Lung (tissue), 12 donors: Measurements from ENCODE around the gene STOX1. TPM values are rescaled to one million over a fixed set of nuclear protein-coding genes. Genes with fewer than 3 reads are reported as not detected.

Experiments used
- ATAC-seq: fragments of 200-7000 bp; cut with Tn5 transposase; one replicate; pipeline ENCODE4 v1.9.1; 2020; ENCODE audit warnings: moderate number of reproducible peaks; ENCODE audit not compliant: insufficient read depth, low FRiP score
- DNase-seq, 3 donors: peaks; one replicate each; pipeline ENCODE4 v3.0.0-alpha.2; 2013 to 2017
- H3K27ac ChIP-seq, 2 donors: one replicate each; pipeline ENCODE4 v1.5.1; 2013; ENCODE audit warnings: mild to moderate bottlenecking in 2 of 2, moderate library complexity in 2 of 2, control low read depth in 1 of 2, inconsistent platforms in 1 of 2, low read depth in 1 of 2, low read length in 1 of 2
- H3K27me3 ChIP-seq, 3 donors: one replicate each; pipeline ENCODE4 v1.5.1; 2013; ENCODE audit warnings: low read length in 2 of 3; ENCODE audit not compliant: control insufficient read depth in 3 of 3, insufficient read depth in 3 of 3
- H3K36me3 ChIP-seq, 4 donors: one replicate each; pipeline ENCODE4 v1.5.1; 2013; ENCODE audit warnings: low read length in 4 of 4, mild to moderate bottlenecking in 1 of 4, moderate library complexity in 1 of 4; ENCODE audit not compliant: control insufficient read depth in 4 of 4, insufficient read depth in 4 of 4
- H3K4me1 ChIP-seq, 5 donors: one replicate each; pipeline ENCODE4 v1.5.1; 2013; ENCODE audit warnings: low read length in 5 of 5, mild to moderate bottlenecking in 2 of 5, moderate library complexity in 1 of 5; ENCODE audit not compliant: control insufficient read depth in 5 of 5, insufficient read depth in 5 of 5
- H3K4me3 ChIP-seq: one replicate; pipeline ENCODE4 v1.5.1; 2013; ENCODE audit warnings: mild to moderate bottlenecking, control low read depth, moderate library complexity
- H3K9ac ChIP-seq, 2 donors: one replicate each; pipeline ENCODE4 v1.5.1; 2013; ENCODE audit warnings: low read length in 2 of 2, control low read depth in 1 of 2; ENCODE audit not compliant: insufficient read depth in 1 of 2
- H3K9me3 ChIP-seq, 4 donors: one replicate each; pipeline ENCODE4 v1.5.1; 2013; ENCODE audit warnings: low read length in 3 of 4, mild to moderate bottlenecking in 1 of 4, moderate library complexity in 1 of 4; ENCODE audit not compliant: control insufficient read depth in 4 of 4, insufficient read depth in 3 of 4
- WGBS, 2 donors: extraction: QIAGEN DNeasy Blood & Tissue Kit; methylation state at CpG; one replicate each; pipeline ENCODE4 v1.1.7; 2013; 5-methylcytosine and 5-hydroxymethylcytosine counted together
- polyA plus RNA-seq, 2 donors: library from polyadenylated mRNA; stranded (reverse); fragments of 200-250 nt; gene quantifications; one replicate each; pipeline ENCODE4 v1.2.1, GENCODE V29; 2013
- total RNA-seq, 2 donors: library from RNA; depleted of rRNA in 1 of 2; stranded (reverse); fragments of >200 nt in 1 of 2; gene quantifications; one replicate each; pipeline ENCODE4 v1.2.1, GENCODE V29; 2014 to 2021
- TF ChIP-seq, protein P1 (sequence below): IDR thresholded peaks from 2 replicates; pipeline ENCODE4 v1.5.1; 2012; ENCODE audit warnings: mild to moderate bottlenecking; ENCODE audit errors: control extremely low read depth, extremely low read depth
- donor health status: control.
- donor health status: control.
- donor health status: Bipolar disorder and iron deficiency.
- donor health status: healthy.
- donor health status: DM: yes; HTN: yes; CAD: no.

Gene STOX1
- total and polyA plus RNA-seq, 4 donors, result 1.8 to 10.1 (median 3.9) TPM

DNA sequence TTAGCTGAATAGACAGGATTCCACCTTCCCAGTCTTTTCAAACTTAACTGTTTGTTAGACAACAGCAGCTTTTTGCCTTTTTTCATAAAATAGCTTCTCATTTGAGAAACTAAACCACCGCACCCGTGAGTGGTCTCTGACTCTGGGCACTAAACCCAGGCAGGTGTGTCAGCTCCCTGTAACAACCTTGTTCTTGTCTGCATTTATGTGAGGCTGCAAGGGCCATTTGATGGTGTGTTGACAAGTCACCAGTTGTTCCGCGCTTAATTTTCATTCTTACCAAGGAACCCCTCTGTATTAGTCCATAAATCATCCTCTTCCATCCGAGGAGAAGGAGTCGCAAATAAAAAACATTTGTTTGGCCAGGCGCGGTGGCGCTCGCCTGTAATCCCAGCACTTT, 1.5 kb downstream of the STOX1 start:
- no peak overlapping the region for H3K9ac ChIP-seq
- 91 to 93% methylated on average over 10 of the region's 10 CpGs for WGBS, 2 donors
- no peak overlapping the region for H3K27ac ChIP-seq
- TF ChIP-seq, protein P1, sequence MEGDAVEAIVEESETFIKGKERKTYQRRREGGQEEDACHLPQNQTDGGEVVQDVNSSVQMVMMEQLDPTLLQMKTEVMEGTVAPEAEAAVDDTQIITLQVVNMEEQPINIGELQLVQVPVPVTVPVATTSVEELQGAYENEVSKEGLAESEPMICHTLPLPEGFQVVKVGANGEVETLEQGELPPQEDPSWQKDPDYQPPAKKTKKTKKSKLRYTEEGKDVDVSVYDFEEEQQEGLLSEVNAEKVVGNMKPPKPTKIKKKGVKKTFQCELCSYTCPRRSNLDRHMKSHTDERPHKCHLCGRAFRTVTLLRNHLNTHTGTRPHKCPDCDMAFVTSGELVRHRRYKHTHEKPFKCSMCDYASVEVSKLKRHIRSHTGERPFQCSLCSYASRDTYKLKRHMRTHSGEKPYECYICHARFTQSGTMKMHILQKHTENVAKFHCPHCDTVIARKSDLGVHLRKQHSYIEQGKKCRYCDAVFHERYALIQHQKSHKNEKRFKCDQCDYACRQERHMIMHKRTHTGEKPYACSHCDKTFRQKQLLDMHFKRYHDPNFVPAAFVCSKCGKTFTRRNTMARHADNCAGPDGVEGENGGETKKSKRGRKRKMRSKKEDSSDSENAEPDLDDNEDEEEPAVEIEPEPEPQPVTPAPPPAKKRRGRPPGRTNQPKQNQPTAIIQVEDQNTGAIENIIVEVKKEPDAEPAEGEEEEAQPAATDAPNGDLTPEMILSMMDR, result no peak
- DNase-seq, result no peak
- peaks cover 0 to 5% (median 2%) of the 10 kb centered on the region in 5 donors for H3K4me1 ChIP-seq
- no peak for ATAC-seq
- no peak overlapping the region for H3K4me3 ChIP-seq
- no peaks in the 10 kb centered on the region for H3K36me3 ChIP-seq
- no peaks in the 10 kb centered on the region for H3K27me3 ChIP-seq
- no peaks in the 10 kb centered on the region for H3K9me3 ChIP-seq

GRCh38 chr10:68829521-68829920, 2.2 kb downstream of the STOX1 start:
- ATAC-seq, result no peak

GRCh38 chr10:68829952-68830351, 2.6 kb downstream of the STOX1 start:
- Histone ChIP-seq H3K4me1 (peaks cover 0 to 5% (median 2%) of the 10 kb centered on the region in 5 donors), H3K4me3 (no peak overlapping the region), H3K27me3 (no peaks in the 10 kb centered on the region), H3K27ac (no peak overlapping the region), H3K9me3 (no peaks in the 10 kb centered on the region), H3K9ac (no peak overlapping the region), H3K36me3 (no peaks in the 10 kb centered on the region)
- WGBS, 2 donors, result 91 to 98% methylated on average over 6 of the region's 6 CpGs
- TF ChIP-seq, protein P1, result no peak
- ATAC-seq (no peak), DNase-seq (no peak)

More at GRCh38 chr10:68829521-68829920, 2.2 kb downstream of the STOX1 start:
- WGBS, 2 donors, result 65 to 67% methylated on average over 6 of the region's 6 CpGs
- Histone ChIP-seq H3K27ac (no peak overlapping the region), H3K27me3 (no peaks in the 10 kb centered on the region), H3K4me1 (peaks cover 0 to 5% (median 2%) of the 10 kb centered on the region in 5 donors), H3K4me3 (no peak overlapping the region), H3K9ac (no peak overlapping the region), H3K9me3 (no peaks in the 10 kb centered on the region), H3K36me3 (no peaks in the 10 kb centered on the region)
- DNase-seq, result no peak
- TF ChIP-seq, protein P1, result no peak

DNA sequence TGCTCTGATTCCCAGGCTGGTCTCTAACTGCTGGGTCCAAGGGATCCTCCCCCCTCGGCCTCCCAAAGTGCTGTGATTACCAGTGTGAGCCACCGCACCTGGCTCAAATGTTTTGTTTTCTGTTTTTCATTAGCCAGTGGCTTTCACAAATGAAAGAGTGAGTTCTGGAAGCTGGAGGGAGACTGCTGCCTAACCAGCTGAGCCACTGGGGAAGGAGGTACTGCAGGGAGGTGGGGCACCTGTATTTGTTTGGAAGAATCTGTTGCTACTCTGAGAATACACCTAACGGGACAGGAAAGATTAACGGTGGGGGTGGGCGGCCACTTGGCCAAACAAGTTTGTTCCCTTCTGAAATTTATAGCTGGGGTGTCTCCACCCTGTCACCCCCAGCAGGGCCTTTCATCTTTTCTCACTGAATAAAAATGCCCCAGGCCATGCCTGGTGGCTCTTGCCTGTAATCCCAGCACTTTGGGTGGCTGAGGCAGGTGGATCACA, 4.7 kb downstream of the STOX1 start:
- Histone ChIP-seq H3K36me3 (no peaks in the 10 kb centered on the region), H3K27me3 (no peaks in the 10 kb centered on the region), H3K27ac (no peak overlapping the region), H3K9me3 (no peaks in the 10 kb centered on the region), H3K9ac (no peak overlapping the region), H3K4me1 (peaks cover 0 to 2% (median 0%) of the 10 kb centered on the region in 5 donors), H3K4me3 (no peak overlapping the region)
- TF ChIP-seq, protein P1, result no peak
- 81 to 94% methylated on average over 5 of the region's 5 CpGs for WGBS, 2 donors
- ATAC-seq (no peak), DNase-seq (no peak)
